Ascending aorta (tissue), 2 donors: ENCODE measurements around the gene WDR74. TPM values are rescaled to one million over a fixed set of nuclear protein-coding genes. Genes with fewer than 3 reads are reported as not detected.

Source experiments
- DNase-seq, 2 donors: peaks; one replicate each; pipeline ENCODE4 v3.0.0-alpha.2; 2019; ENCODE audit warnings: low spot score in 2 of 2
- H3K27ac ChIP-seq, 2 donors: fragments of 200-600 bp; sonication (generic); one replicate each; pipeline ENCODE4 v1.5.1; 2016 to 2017; ENCODE audit warnings: mild to moderate bottlenecking in 1 of 2
- H3K27me3 ChIP-seq: fragments of 200-600 bp; sonication (generic); one replicate; pipeline ENCODE4 v1.5.1; 2017
- H3K36me3 ChIP-seq, 2 donors: fragments of 200-600 bp; sonication (generic); one replicate each; pipeline ENCODE4 v1.5.1; 2016
- H3K4me1 ChIP-seq, 2 donors: fragments of 200-600 bp; sonication (generic); one replicate each; pipeline ENCODE4 v1.5.1; 2016 to 2017; ENCODE audit warnings: mild to moderate bottlenecking in 1 of 2
- H3K4me3 ChIP-seq, 2 donors: fragments of 200-600 bp; sonication (generic); one replicate each; pipeline ENCODE4 v1.5.1; 2016 to 2017; ENCODE audit warnings: mild to moderate bottlenecking in 1 of 2
- H3K9me3 ChIP-seq, 2 donors: fragments of 200-600 bp; sonication (generic); one replicate each; pipeline ENCODE4 v1.5.1; 2016
- intact Hi-C: fragments of 100-400 bp; cut with DNase I; formaldehyde crosslinking; loops from one replicate; pipeline ENCODE4 v1.15.1; 2023
- total RNA-seq: library from RNA; depleted of rRNA; stranded (reverse); fragments of >200 nt; gene quantifications from one replicate; pipeline ENCODE4 v1.1.0, GENCODE V29; 2016
- TF ChIP-seq, protein P1 (sequence below), 3 experiments: fragments of 200-600 bp in 2 of 3; fragments of 450-650 bp in 1 of 3; sonication (generic) in 2 of 3; IDR thresholded peaks; one replicate each; pipeline ENCODE4 v1.5.1; 2016 to 2019; ENCODE audit warnings: antibody characterized with exemption in 3 of 3, mild to moderate bottlenecking in 1 of 3, moderate library complexity in 1 of 3

The WDR74 gene
- total RNA-seq, 1 donor from 2014 or later: 28.7 TPM

DNA sequence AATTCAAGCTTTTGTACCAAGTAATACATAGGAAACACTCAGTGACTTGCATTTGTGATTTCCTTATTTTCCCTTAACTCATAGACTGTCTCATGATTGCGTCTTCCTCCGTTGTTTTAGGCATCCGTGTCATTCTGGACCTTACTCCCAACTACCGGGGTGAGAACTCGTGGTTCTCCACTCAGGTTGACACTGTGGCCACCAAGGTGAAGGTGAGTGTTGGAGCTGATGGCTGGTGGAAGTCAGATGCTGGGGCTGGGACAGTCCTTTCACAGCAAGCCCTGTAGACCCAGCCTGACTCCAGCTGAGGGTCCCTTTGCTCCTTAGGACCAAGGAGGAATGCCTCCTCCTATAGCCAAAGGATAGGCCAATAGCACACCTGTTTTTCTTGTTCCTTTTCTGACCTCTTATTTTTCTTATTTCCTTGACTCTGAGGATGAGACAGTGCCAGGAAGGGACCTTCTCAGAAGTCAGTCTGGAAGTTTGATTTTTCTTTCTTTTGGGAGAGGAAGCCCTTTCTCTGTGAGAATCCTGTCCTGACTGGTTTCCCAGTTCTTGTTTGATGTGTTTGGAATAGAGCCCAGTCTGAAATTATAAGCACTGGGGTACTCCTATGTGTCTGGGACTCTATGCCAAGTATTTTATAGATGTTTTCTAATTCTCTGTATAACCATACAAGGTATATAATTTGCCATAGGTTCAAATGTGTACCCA is 43.6 kb upstream of the WDR74 start:
- H3K36me3 ChIP-seq: peaks cover 50 to 58% of the 10 kb centered on the region in 2 donors
- H3K27ac ChIP-seq: peak overlapping the region; percentile 91 to 98
- no peak for DNase-seq
- peaks cover 17 to 44% of the 10 kb centered on the region in 2 donors for H3K4me1 ChIP-seq
- no peaks in the 10 kb centered on the region for H3K9me3 ChIP-seq
- H3K27me3 ChIP-seq: no peaks in the 10 kb centered on the region
- intact Hi-C loops: loop anchor here (10.0 kb wide), 1 partner anchor 732 kb away; the partner anchor contains the start of gene PLAAT3
- TF ChIP-seq, protein P1, sequence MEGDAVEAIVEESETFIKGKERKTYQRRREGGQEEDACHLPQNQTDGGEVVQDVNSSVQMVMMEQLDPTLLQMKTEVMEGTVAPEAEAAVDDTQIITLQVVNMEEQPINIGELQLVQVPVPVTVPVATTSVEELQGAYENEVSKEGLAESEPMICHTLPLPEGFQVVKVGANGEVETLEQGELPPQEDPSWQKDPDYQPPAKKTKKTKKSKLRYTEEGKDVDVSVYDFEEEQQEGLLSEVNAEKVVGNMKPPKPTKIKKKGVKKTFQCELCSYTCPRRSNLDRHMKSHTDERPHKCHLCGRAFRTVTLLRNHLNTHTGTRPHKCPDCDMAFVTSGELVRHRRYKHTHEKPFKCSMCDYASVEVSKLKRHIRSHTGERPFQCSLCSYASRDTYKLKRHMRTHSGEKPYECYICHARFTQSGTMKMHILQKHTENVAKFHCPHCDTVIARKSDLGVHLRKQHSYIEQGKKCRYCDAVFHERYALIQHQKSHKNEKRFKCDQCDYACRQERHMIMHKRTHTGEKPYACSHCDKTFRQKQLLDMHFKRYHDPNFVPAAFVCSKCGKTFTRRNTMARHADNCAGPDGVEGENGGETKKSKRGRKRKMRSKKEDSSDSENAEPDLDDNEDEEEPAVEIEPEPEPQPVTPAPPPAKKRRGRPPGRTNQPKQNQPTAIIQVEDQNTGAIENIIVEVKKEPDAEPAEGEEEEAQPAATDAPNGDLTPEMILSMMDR (IDR thresholded peaks at IDR 0.05): no peak
- H3K4me3 ChIP-seq: peak overlapping the region; percentile 56 to 95

DNA sequence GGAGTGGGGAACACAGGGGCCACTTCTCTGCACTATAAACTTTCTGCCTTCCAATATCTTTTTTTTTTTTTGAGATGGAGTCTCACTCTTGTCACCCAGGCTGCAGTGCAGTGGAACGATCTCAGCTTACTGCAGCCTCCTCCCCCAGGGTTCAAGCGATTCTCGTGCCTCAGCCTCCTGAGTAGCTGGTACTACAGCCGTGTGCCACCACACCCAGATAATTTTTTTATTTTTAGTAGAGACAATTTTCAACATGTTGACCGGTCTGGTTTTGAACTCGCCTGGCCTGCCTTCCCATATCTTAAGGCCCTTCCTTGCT is 43.0 kb upstream of the WDR74 start:
- peak overlapping the region; percentile 91 to 98 for H3K27ac ChIP-seq
- H3K9me3 ChIP-seq: no peaks in the 10 kb centered on the region
- no peaks in the 10 kb centered on the region for H3K27me3 ChIP-seq
- H3K36me3 ChIP-seq: peaks cover 44 to 52% of the 10 kb centered on the region in 2 donors
- DNase-seq: no peak
- TF ChIP-seq, protein P1 (IDR thresholded peaks at IDR 0.05): no peak
- intact Hi-C loops: loop anchor here (10.0 kb wide), 1 partner anchor 732 kb away; the partner anchor contains the start of gene PLAAT3
- peaks cover 17 to 44% of the 10 kb centered on the region in 2 donors for H3K4me1 ChIP-seq
- peak overlapping the region; percentile 56 to 95 for H3K4me3 ChIP-seq

DNA sequence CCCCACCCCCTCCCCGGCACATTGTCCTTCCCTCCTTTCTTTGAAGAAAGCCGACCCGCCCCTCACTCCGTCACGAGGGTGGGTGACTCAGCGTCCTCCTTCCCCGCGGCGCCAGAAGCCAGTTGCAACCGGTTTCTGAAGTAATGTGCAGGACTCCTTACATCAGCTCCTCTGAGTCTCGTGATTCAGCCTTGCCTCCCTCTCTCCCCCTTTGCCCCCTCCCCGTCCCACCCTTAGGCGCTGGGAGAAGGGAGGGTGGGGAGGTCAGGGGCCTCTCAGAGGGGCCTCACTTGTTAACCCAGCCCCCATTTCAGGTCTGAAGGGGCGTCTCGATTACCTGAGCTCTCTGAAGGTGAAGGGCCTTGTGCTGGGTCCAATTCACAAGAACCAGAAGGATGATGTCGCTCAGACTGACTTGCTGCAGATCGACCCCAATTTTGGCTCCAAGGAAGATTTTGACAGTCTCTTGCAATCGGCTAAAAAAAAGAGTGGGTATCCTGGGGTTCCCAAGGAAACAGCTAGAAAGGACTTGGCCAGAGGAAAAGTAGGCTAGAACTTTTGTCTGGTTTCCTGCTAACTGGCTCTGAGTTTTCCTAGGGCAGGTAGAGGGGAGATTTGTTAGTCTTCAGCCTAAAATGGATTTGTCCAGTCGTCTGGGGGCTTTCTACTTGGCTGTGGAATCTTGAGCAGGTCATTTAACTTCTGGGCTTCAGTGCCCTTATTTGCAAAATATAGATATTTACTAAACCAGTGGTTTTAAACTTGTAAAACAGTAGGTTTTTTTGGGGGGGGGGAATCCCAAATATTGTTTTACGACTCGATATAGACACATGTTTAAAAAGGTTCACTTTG is 42.4 kb upstream of the WDR74 start:
- TF ChIP-seq, protein P1 (IDR thresholded peaks at IDR 0.05): no peak
- intact Hi-C loops: loop anchor here (1.0 to 10.0 kb wide), 2 partner anchors 77 to 733 kb away; partner anchors contain the start of genes NXF1 and PLAAT3

DNA sequence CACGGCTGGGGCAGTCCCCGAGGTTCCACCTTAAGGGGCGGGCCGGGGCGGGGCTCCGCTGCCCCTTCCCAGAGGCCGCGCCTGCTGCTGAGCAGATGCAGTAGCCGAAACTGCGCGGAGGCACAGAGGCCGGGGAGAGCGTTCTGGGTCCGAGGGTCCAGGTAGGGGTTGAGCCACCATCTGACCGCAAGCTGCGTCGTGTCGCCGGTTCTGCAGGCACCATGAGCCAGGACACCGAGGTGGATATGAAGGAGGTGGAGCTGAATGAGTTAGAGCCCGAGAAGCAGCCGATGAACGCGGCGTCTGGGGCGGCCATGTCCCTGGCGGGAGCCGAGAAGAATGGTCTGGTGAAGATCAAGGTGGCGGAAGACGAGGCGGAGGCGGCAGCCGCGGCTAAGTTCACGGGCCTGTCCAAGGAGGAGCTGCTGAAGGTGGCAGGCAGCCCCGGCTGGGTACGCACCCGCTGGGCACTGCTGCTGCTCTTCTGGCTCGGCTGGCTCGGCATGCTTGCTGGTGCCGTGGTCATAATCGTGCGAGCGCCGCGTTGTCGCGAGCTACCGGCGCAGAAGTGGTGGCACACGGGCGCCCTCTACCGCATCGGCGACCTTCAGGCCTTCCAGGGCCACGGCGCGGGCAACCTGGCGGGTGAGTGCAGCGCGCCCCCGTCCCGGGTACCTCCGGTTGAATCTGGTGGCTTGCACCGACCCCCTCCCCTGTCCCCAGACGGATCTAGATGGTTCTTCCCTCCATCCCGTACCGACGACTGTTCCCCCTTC is 41.6 kb upstream of the WDR74 start, which contains the start of gene SLC3A2:
SLC3A2 (plus strand) TSS at position 94 of the 776 bp plus-strand sequence; CDS start at position 222, 128 bp downstream.
- TF ChIP-seq, protein P1 (IDR thresholded peaks at IDR 0.05): peak; percentile 64 to 89 (median 85)
- Histone ChIP-seq H3K4me3 (peak within 1 kb of the TSS; percentile 56 to 95), H3K4me1 (peaks cover 17 to 44% of the 10 kb centered on the region in 2 donors), H3K27ac (peak within 1 kb of the TSS; percentile 91 to 98), H3K27me3 (no peaks in the 10 kb centered on the region), H3K36me3 (peaks cover 30 to 38% of the 10 kb centered on the region in 2 donors), H3K9me3 (no peaks in the 10 kb centered on the region)
- intact Hi-C loops: loop anchor here (1.0 to 10.0 kb wide), 4 partner anchors 19 to 734 kb away; partner anchors contain the start of genes NXF1 and PLAAT3
- DNase-seq: peak; percentile 70 to 94

More for the DNA sequence above, 42.4 kb upstream of the WDR74 start:
- H3K4me3 ChIP-seq: peak overlapping the region; percentile 56 to 95
- no peaks in the 10 kb centered on the region for H3K9me3 ChIP-seq
- H3K27ac ChIP-seq: peak overlapping the region; percentile 91 to 98
- H3K4me1 ChIP-seq: peaks cover 17 to 44% of the 10 kb centered on the region in 2 donors
- H3K27me3 ChIP-seq: no peaks in the 10 kb centered on the region
- peak; percentile 83 to 98 for DNase-seq
- peaks cover 38 to 46% of the 10 kb centered on the region in 2 donors for H3K36me3 ChIP-seq
